ENCODE data around the gene TCF3.
"Not testable (repeated sequence)": the region's sequence is repeated elsewhere in the genome, so short reads cannot be mapped to it uniquely, and the experiment has no call there.

Gene TCF3

GRCh38 chr19:1652471-1653299 is at the start of gene TCF3:
Gene TCF3 (minus strand): TSS chr19:1652615. CDS start chr19:1650248, 2,367 bp downstream.
- DNase-seq, result peak; percentile 99 to 100

- no peak for DNase-seq
Measured at GRCh38 chr19:1700733-1701663, 48.6 kb upstream of the TCF3 start.

DNA sequence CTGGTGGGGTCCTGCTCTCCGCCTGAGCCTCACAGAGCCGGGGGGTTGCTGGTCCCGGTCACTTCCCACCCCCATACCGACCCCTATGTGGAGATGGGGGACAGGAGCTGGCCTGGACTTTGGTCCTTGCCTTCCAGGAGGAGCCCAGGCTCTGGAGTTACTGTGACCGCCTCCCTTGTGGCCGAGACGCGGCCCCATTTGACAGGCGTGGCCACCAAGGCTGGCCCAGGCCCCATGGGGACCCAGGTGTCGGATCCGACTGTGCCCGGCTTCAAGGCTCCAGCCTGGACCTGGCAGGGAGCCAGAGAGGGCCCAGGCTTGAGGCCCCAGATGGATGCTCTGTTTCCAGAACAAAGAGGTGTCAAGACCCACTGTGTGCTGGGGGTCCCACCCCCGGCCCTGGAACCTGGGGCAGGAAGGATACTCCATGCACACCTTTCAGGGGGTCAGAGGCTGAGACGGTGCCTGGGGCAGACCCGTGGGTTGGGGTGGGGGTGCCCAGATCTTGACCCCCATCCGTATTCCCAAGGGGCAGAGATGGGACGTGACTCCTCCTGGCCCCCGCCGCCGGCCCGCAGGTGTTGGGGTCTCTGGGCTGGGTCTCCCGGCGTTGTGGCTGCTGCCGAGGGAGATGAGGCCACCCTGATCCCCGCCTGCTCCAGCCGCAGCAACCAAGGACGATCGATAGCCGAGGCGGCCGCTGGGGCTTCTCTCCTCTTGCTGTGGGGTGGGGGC is 47.8 kb upstream of the TCF3 start:
- no peak for DNase-seq

DNA sequence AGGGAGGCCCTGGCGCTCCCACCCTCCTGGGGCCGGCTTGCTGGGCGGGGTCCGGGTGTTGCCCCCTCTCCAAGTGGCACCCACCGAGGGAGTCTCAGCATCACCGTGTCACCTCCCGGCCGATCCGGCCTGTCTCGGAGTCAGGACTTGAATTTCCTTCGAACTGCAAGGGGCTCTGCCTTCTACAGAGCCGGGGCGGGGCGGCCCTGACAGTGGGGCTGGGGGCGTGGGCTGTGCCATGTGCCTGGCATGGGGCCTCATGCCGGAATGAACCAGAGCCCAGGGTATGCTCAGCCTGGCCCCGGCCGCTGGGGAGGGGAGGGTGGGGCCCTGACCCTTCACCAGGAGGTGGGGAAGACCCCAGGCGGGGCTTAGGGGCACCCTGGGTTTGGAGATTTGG is 47.0 kb upstream of the TCF3 start:
- no peak for DNase-seq

GRCh38 chr19:1698636-1699035 is 46.2 kb upstream of the TCF3 start:
- no peak for DNase-seq

- not testable (repeated sequence) for DNase-seq
Measured at GRCh38 chr19:1695481-1695880, 43.1 kb upstream of the TCF3 start.

DNA sequence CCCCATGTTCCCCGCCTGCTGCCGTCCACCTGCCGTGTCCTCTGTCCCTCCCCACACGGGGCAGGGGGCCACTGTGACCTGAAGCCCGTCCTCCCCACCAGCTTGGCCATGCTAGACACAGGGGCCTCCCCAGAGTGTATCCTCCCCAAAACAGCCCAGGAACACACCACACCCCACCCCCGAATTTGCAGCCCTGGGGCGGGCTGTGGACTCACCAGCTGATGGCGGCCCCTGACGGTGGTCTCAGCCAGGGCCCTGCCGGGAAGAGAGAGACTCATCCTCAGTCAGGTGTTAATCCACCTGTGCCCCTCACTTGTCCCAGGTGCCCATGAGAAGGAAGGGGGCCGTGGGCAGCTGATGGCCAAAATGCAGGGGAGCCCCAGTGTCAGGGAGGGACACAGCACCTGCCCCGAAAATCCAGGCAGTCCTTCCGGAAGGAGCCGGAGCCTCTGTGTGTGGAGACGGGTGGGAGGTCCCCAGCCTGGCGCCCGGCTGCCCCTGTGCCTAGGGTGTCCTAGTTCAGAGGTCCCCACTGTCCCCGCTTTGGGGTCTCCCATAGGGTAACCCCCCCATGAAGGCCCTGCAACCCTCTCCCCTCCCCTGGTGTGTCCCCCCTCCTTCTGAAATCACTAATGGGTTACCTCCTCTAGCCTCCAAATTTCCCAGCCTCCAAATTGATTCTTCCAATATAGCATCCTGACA is 39.3 kb upstream of the TCF3 start:
- no peak for DNase-seq

GRCh38 chr19:1690699-1691307 is 38.4 kb upstream of the TCF3 start:
- DNase-seq, result peak; percentile 56 to 62

- not testable (repeated sequence) for DNase-seq
Measured at GRCh38 chr19:1685785-1686184, 33.4 kb upstream of the TCF3 start.

DNA sequence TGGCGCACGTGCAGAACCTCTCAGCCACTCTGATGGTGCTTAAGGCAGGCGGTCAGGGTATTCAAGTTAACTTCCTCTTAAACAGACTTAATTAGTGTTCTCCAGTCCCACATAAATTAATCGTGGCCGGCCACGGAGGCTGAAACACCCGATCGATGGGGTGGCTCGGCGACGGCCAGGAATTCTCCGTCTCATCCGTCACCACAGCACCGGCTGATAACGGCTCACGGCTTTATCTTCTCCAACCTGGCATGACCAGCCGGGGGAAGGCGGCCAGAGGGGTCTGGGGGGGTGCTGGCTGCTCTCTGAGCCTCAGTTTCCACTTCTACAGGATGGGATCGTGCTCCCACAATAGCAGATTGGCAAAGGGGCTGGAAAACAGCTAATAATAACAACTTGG is 32.6 kb upstream of the TCF3 start:
- DNase-seq, result no peak

DNA sequence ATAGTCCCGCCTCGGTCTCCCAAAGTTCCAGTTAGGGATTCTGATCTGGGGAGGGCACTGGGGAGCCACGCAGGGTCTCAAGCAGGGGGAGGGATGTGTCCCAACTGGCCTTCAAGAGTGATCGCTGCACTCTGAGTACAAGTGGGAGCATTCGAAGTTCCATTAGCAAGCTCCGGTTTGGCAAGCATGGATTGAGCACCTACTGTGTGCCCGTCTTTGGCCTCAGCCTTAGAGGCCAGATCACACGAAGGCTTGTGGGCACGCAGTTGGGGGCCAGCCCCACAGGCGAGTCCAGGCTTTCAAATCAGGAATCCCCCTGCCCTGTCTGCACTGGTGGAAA is 32.1 kb upstream of the TCF3 start:
- DNase-seq, result no peak

DNA sequence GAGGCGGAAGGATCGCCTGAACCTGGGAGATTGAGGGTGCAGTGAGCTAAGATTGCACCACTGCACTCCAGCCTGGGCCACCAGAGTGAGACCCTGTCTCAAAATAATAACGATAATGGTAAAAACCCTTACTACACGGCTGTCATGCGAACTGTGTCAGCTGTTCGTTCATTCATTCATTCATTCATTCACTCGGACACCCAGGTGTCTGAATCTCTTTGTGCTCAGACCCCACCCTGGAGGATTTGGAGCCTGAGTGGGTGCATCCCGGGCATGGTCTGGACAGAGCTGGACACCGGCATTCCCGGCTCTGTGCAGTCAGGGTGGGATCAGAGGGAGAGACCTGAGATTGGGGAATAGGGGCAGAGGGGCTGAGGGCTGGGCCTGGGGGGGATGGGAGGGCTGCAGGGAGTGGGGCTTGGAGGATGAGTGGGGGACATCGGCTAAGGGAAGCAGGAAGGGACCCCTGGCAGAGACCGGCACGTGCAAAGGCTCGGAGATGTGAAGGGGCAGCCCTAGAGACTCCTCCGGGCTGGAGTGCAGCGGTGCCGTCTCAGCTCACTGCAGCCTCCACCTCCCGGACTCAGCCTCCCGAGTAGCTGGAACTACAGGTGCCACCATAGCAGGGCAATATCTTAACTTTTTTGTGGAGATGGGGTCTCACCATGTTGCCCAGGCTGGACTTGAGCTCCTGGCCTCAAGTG is 31.6 kb upstream of the TCF3 start:
- no peak for DNase-seq

GRCh38 chr19:1680976-1681375 is 28.6 kb upstream of the TCF3 start:
- no peak for DNase-seq

- DNase-seq, result no peak
Measured at GRCh38 chr19:1678073-1678472, 25.7 kb upstream of the TCF3 start.

DNA sequence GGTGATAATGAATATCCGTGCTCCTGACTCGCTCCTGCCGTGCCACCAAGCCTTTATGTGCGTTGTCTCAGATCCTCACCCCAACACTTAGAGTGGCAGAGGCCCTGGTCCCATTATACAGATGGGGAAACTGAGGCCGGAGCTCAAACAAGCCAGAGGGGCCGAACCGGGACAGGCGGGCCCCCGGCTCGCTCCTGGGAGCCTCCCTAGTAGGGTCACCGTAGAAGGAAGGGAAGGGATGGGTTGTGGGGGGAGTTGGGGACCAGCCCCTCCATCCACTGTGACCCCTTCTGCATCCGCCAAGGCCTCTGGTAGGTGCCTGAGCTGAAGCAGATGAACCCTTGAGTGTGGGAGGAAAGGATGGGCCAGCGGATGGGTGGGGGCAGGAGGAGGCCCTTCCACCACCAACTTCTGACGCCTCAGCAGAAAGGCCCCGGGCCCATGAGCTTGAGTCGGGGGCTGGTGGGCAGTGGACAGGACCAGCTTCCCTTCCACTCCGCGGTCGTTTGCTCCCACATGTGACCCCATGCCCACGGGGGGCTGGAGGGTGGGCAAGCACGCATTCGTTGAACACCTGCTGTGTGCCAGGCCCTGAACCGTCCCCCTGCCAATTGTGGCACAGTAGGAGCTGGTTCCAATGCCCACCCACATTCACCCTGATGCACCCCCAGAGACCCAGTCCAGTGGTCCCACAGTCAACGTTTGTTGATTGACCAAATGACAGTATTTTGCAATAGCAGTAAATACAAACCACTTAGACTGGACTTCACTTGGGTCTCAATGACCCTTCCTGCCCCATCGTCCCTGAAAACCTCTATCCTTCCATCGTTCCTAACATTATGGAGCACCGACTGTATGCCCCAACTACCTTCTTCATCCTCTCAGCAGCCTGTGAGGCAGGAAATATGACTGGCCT is 24.2 kb upstream of the TCF3 start:
- DNase-seq, result no peak

GRCh38 chr19:1675633-1676350 is 23.4 kb upstream of the TCF3 start:
- no peak for DNase-seq

GRCh38 chr19:1674293-1674679 is 21.9 kb upstream of the TCF3 start:
- DNase-seq, result no peak

- DNase-seq, result no peak
Measured at GRCh38 chr19:1673645-1674292, 21.4 kb upstream of the TCF3 start.
